Measurements from ENCODE around the gene NHEJ1.

Gene NHEJ1

DNA sequence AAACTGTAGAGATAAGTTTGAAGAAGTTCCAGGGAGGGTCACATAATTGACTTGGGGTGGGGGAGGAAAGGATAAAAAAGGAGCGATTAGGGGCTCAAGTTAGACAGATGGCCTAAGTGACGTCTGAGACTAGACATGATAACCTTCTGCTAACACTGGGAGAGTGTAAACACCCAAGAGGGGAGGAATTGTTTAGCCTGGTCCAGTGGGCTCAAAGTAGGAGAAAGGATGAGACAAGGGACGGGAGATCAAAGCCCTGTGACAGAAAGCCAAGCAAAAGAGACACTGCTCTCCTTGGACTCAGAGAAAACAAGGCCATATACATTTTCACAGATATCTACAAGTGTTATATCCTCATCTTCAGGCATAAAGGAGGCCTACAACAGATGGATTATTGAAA lies 54.4 kb downstream of the NHEJ1 start:
- H4K12ac ChIP-seq (ENCODE audit: low read depth, low read length), result no peak overlapping the region
- H2BK120ac ChIP-seq (ENCODE audit: insufficient read depth, low read length, poor library complexity), result no peak overlapping the region
- H2BK12ac ChIP-seq (ENCODE audit: low read length), result no peak overlapping the region
- no CpG with 5 or more reads among the region's 3 CpGs for WGBS (ENCODE audit: extremely low coverage, insufficient coverage, insufficient read length)
- H3K4me2 ChIP-seq (ENCODE audit: low read length), result no peak overlapping the region
- no peak overlapping the region for H2BK5ac ChIP-seq (ENCODE audit: low read depth, low read length, poor library complexity)
- no peak overlapping the region for H3K9ac ChIP-seq (ENCODE audit: low read length)
- H3K4me1 ChIP-seq (ENCODE audit: control insufficient read depth in 1 of 2, insufficient read depth in 2 of 2, low read length in 2 of 2), result no peaks in the 10 kb centered on the region
- no peak overlapping the region for H2AK5ac ChIP-seq (ENCODE audit: low read length)
- no peak overlapping the region for H4K91ac ChIP-seq (ENCODE audit: low read depth, low read length)
- no peaks in the 10 kb centered on the region for H3K79me2 ChIP-seq (ENCODE audit: control insufficient read depth, insufficient read depth, low read length, poor library complexity)
- H2AFZ ChIP-seq (ENCODE audit: insufficient read depth, low read length, poor library complexity), result no peak overlapping the region
- H3K27ac ChIP-seq (ENCODE audit: low read depth, low read length), result no peak overlapping the region
- H3K4me3 ChIP-seq (ENCODE audit: low read depth, low read length), result no peak overlapping the region
- no peak overlapping the region for H3K4ac ChIP-seq (ENCODE audit: low read depth, low read length)
- no peaks in the 10 kb centered on the region for H3K36me3 ChIP-seq (ENCODE audit: control insufficient read depth in 1 of 2, insufficient read depth in 2 of 2, low read length in 2 of 2)
- H3K27me3 ChIP-seq (ENCODE audit: insufficient read depth, low read length), result no peaks in the 10 kb centered on the region
- no peaks in the 10 kb centered on the region for H3K9me3 ChIP-seq (ENCODE audit: insufficient read depth, low read depth, low read length)
- no peak overlapping the region for H4K8ac ChIP-seq (ENCODE audit: low read depth, low read length)
- no peak for DNase-seq
- H3K79me1 ChIP-seq (ENCODE audit: low read length), result no peaks in the 10 kb centered on the region
- no peak overlapping the region for H3K14ac ChIP-seq (ENCODE audit: low read length)
- no peak overlapping the region for H3K23ac ChIP-seq (ENCODE audit: low read length)
- H3K18ac ChIP-seq (ENCODE audit: low read length), result no peak overlapping the region

DNA sequence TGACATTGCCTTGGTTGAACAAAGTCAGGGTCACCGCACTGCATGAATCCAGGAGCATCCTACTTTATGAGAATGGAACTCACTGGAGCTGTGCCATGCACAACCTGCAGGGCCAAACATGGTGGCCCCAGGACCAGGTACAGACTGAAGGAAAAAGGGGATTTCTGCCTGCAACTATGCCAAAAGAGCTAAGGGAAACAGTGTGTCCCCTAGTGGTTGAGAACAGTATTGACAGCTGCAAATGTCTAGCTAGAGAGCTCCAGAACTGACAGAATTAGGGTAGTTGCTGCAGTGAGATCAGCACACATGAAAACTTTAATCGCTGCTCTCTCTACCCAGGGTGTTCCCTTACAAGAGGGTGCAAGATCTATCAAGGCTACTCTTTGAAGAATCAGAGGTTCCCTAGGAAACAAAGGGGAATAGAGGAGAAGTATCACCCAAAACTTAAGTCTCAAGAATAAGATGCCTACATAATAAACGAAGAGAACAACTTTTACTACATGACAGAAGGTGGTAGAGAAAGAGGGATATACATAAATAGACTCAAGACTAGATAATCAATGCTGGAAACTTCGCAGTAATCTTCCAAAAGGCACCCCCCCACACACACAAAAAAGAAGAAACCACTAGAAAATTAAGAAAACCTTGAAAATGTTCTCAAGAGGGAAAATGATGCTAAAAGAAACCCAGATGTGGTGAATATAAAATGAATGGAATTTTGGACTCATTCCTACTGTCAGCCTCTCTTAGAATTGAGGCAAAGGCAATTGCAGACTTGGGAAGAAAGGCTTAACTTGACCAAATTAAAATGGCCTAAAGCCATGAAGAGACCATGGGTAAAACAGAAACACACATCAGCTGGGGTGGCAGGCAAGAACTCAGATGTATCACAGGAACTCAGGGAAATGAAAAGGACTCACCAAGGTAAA lies 56.2 kb downstream of the NHEJ1 start:
- no peak overlapping the region for H2BK12ac ChIP-seq (ENCODE audit: low read length)
- no peak overlapping the region for H2AK5ac ChIP-seq (ENCODE audit: low read length)
- H4K8ac ChIP-seq (ENCODE audit: low read depth, low read length), result no peak overlapping the region
- H3K79me2 ChIP-seq (ENCODE audit: control insufficient read depth, insufficient read depth, low read length, poor library complexity), result no peaks in the 10 kb centered on the region
- no peak overlapping the region for H3K18ac ChIP-seq (ENCODE audit: low read length)
- H3K14ac ChIP-seq (ENCODE audit: low read length), result no peak overlapping the region
- no peaks in the 10 kb centered on the region for H3K4me1 ChIP-seq (ENCODE audit: control insufficient read depth in 1 of 2, insufficient read depth in 2 of 2, low read length in 2 of 2)
- no peak overlapping the region for H3K23ac ChIP-seq (ENCODE audit: low read length)
- WGBS (ENCODE audit: extremely low coverage, insufficient coverage, insufficient read length), result no CpG with 5 or more reads among the region's 4 CpGs
- no peak overlapping the region for H3K9ac ChIP-seq (ENCODE audit: low read length)
- H3K36me3 ChIP-seq (ENCODE audit: control insufficient read depth in 1 of 2, insufficient read depth in 2 of 2, low read length in 2 of 2), result no peaks in the 10 kb centered on the region
- no peak overlapping the region for H2AFZ ChIP-seq (ENCODE audit: insufficient read depth, low read length, poor library complexity)
- no peaks in the 10 kb centered on the region for H3K27me3 ChIP-seq (ENCODE audit: insufficient read depth, low read length)
- no peak overlapping the region for H4K91ac ChIP-seq (ENCODE audit: low read depth, low read length)
- H3K9me3 ChIP-seq (ENCODE audit: insufficient read depth, low read depth, low read length), result no peaks in the 10 kb centered on the region
- H2BK120ac ChIP-seq (ENCODE audit: insufficient read depth, low read length, poor library complexity), result no peak overlapping the region
- no peak overlapping the region for H3K4ac ChIP-seq (ENCODE audit: low read depth, low read length)
- DNase-seq, result peak; percentile 11 to 66
- H2BK5ac ChIP-seq (ENCODE audit: low read depth, low read length, poor library complexity), result no peak overlapping the region
- H4K12ac ChIP-seq (ENCODE audit: low read depth, low read length), result no peak overlapping the region
- no peaks in the 10 kb centered on the region for H3K79me1 ChIP-seq (ENCODE audit: low read length)
- no peak overlapping the region for H3K4me3 ChIP-seq (ENCODE audit: low read depth, low read length)
- no peak overlapping the region for H3K4me2 ChIP-seq (ENCODE audit: low read length)
- no peak overlapping the region for H3K27ac ChIP-seq (ENCODE audit: low read depth, low read length)

DNA sequence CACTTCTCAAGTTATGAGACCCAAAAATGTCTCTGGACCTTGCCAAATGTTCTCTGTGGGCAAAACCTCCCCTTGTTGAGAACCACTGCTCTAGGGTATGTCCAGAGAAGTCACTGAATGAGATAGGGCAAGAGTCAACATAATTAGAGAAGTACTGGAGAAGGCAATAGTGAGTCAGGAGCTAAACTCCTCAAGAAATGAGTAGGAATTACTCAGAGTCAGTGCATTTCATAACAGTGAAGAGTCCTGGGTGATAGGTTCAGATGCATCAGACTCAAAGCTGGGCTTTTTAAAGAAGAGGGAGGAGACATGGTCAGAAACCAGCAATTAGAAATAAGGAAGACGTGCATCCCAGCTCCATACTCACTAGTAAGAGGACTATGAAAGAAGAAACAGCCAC lies 61.3 kb downstream of the NHEJ1 start:
- no peaks in the 10 kb centered on the region for H3K4me1 ChIP-seq (ENCODE audit: control insufficient read depth in 1 of 2, insufficient read depth in 2 of 2, low read length in 2 of 2)
- no peak overlapping the region for H2BK120ac ChIP-seq (ENCODE audit: insufficient read depth, low read length, poor library complexity)
- no peaks in the 10 kb centered on the region for H3K36me3 ChIP-seq (ENCODE audit: control insufficient read depth in 1 of 2, insufficient read depth in 2 of 2, low read length in 2 of 2)
- H3K27me3 ChIP-seq (ENCODE audit: insufficient read depth, low read length), result no peaks in the 10 kb centered on the region
- no peak overlapping the region for H2AFZ ChIP-seq (ENCODE audit: insufficient read depth, low read length, poor library complexity)
- H3K23ac ChIP-seq (ENCODE audit: low read length), result peak overlapping the region; percentile 73
- no peak overlapping the region for H3K4me2 ChIP-seq (ENCODE audit: low read length)
- H2BK12ac ChIP-seq (ENCODE audit: low read length), result no peak overlapping the region
- no peak overlapping the region for H3K27ac ChIP-seq (ENCODE audit: low read depth, low read length)
- no peaks in the 10 kb centered on the region for H3K79me1 ChIP-seq (ENCODE audit: low read length)
- H3K79me2 ChIP-seq (ENCODE audit: control insufficient read depth, insufficient read depth, low read length, poor library complexity), result no peaks in the 10 kb centered on the region
- no peak overlapping the region for H4K12ac ChIP-seq (ENCODE audit: low read depth, low read length)
- no CpG with 5 or more reads among the region's 1 CpG for WGBS (ENCODE audit: extremely low coverage, insufficient coverage, insufficient read length)
- H2BK5ac ChIP-seq (ENCODE audit: low read depth, low read length, poor library complexity), result no peak overlapping the region
- DNase-seq, result peak in 1 of 2 donors; percentile 4
- H3K9me3 ChIP-seq (ENCODE audit: insufficient read depth, low read depth, low read length), result no peaks in the 10 kb centered on the region
- H4K91ac ChIP-seq (ENCODE audit: low read depth, low read length), result no peak overlapping the region
- no peak overlapping the region for H4K8ac ChIP-seq (ENCODE audit: low read depth, low read length)
- no peak overlapping the region for H3K18ac ChIP-seq (ENCODE audit: low read length)
- no peak overlapping the region for H3K4me3 ChIP-seq (ENCODE audit: low read depth, low read length)
- no peak overlapping the region for H3K4ac ChIP-seq (ENCODE audit: low read depth, low read length)
- no peak overlapping the region for H3K14ac ChIP-seq (ENCODE audit: low read length)
- no peak overlapping the region for H2AK5ac ChIP-seq (ENCODE audit: low read length)
- no peak overlapping the region for H3K9ac ChIP-seq (ENCODE audit: low read length)

DNA sequence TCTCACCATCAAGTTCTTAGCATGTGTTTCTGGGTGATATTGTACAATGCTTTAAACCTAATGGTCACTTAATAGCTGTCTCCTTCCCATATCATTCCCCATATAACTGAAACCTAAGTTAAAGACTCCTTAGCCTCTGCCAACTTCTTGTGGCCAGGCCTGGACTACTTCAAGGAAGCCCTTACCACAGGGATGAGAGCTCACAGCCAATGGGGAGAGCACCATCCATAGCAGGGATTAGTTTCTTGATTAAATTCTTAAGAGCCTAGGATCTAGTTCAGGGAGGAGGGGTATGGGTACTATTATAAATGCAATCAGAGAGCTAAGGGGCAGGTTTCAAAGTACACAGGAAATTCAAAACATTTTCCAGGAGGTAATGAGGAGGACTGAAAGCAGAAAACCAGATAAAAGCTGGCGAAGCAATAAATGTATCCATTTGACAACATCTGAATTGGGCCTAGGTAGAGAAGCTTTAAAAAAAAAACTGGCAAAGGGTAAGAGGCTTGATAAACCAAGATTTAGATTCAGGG lies 65.1 kb downstream of the NHEJ1 start:
- Histone ChIP-seq H3K18ac (ENCODE audit: low read length) (no peak overlapping the region), H2BK120ac (ENCODE audit: insufficient read depth, low read length, poor library complexity) (no peak overlapping the region), H4K8ac (ENCODE audit: low read depth, low read length) (no peak overlapping the region), H3K79me1 (ENCODE audit: low read length) (no peaks in the 10 kb centered on the region), H3K14ac (ENCODE audit: low read length) (no peak overlapping the region), H3K27me3 (ENCODE audit: insufficient read depth, low read length) (no peaks in the 10 kb centered on the region), H4K12ac (ENCODE audit: low read depth, low read length) (no peak overlapping the region), H3K4me3 (ENCODE audit: low read depth, low read length) (no peak overlapping the region), H3K79me2 (ENCODE audit: control insufficient read depth, insufficient read depth, low read length, poor library complexity) (no peaks in the 10 kb centered on the region), H2AFZ (ENCODE audit: insufficient read depth, low read length, poor library complexity) (no peak overlapping the region), H2BK12ac (ENCODE audit: low read length) (no peak overlapping the region), H3K4me1 (ENCODE audit: control insufficient read depth in 1 of 2, insufficient read depth in 2 of 2, low read length in 2 of 2) (no peaks in the 10 kb centered on the region), H3K27ac (ENCODE audit: low read depth, low read length) (no peak overlapping the region), H3K4ac (ENCODE audit: low read depth, low read length) (no peak overlapping the region), H3K4me2 (ENCODE audit: low read length) (no peak overlapping the region), H2AK5ac (ENCODE audit: low read length) (no peak overlapping the region), H3K36me3 (ENCODE audit: control insufficient read depth in 1 of 2, insufficient read depth in 2 of 2, low read length in 2 of 2) (no peaks in the 10 kb centered on the region), H3K23ac (ENCODE audit: low read length) (no peak overlapping the region), H3K9me3 (ENCODE audit: insufficient read depth, low read depth, low read length) (no peaks in the 10 kb centered on the region), H3K9ac (ENCODE audit: low read length) (no peak overlapping the region), H4K91ac (ENCODE audit: low read depth, low read length) (no peak overlapping the region), H2BK5ac (ENCODE audit: low read depth, low read length, poor library complexity) (no peak overlapping the region)
- no CpG with 5 or more reads among the region's 1 CpG for WGBS (ENCODE audit: extremely low coverage, insufficient coverage, insufficient read length)
- no peak for DNase-seq

All from trophoblast cell (in vitro differentiated cells and primary cell).